Osteocyte (in vitro differentiated cells): ENCODE data around the gene TMEM204. TPM values are rescaled to one million over a fixed set of nuclear protein-coding genes. Genes with fewer than 3 reads are reported as not detected.

Experiments
- DNase-seq: peaks from one replicate; pipeline ENCODE4 v3.0.0; 2021; ENCODE audit warnings: mixed read lengths; ENCODE audit not compliant: unreplicated experiment; ENCODE audit errors: extremely low spot score
- H3K27ac Mint-ChIP-seq: one replicate; pipeline ENCODE4 v1.8.0; 2021; ENCODE audit warnings: mild to moderate bottlenecking, mixed read lengths; ENCODE audit not compliant: unreplicated experiment
- H3K27me3 Mint-ChIP-seq: one replicate; pipeline ENCODE4 v1.8.0; 2021; ENCODE audit warnings: mixed read lengths; ENCODE audit not compliant: unreplicated experiment
- H3K36me3 Mint-ChIP-seq: one replicate; pipeline ENCODE4 v1.8.0; 2021; ENCODE audit warnings: mixed read lengths; ENCODE audit not compliant: unreplicated experiment
- H3K4me1 Mint-ChIP-seq: one replicate; pipeline ENCODE4 v1.8.0; 2021; ENCODE audit warnings: mixed read lengths; ENCODE audit not compliant: unreplicated experiment
- H3K4me3 Mint-ChIP-seq: one replicate; pipeline ENCODE4 v1.8.0; 2021; ENCODE audit warnings: mild to moderate bottlenecking, moderate library complexity, mixed read lengths; ENCODE audit not compliant: unreplicated experiment
- H3K9me3 Mint-ChIP-seq: one replicate; pipeline ENCODE4 v1.8.0; 2021; ENCODE audit warnings: mixed read lengths; ENCODE audit not compliant: unreplicated experiment
- total RNA-seq: library from RNA; stranded (reverse); gene quantifications from 2 replicates; pipeline ENCODE4 v1.2.1, GENCODE V29; 2021
- TF ChIP-seq, protein P1 (sequence below): fragments of 200-600 bp; sonication (generic); IDR thresholded peaks from 2 replicates; pipeline ENCODE4 v1.5.0; 2021; ENCODE audit warnings: antibody characterized with exemption, mild to moderate bottlenecking, moderate library complexity

The TMEM204 gene
- total RNA-seq, 1 donor from 2014 or later = 14.5 TPM

- H3K9me3 Mint-ChIP-seq = no peaks in the 10 kb centered on the region
- no peak overlapping the region for H3K27ac Mint-ChIP-seq
- no peaks in the 10 kb centered on the region for H3K36me3 Mint-ChIP-seq
- peaks cover 7% of the 10 kb centered on the region for H3K4me1 Mint-ChIP-seq
- TF ChIP-seq, protein P1, sequence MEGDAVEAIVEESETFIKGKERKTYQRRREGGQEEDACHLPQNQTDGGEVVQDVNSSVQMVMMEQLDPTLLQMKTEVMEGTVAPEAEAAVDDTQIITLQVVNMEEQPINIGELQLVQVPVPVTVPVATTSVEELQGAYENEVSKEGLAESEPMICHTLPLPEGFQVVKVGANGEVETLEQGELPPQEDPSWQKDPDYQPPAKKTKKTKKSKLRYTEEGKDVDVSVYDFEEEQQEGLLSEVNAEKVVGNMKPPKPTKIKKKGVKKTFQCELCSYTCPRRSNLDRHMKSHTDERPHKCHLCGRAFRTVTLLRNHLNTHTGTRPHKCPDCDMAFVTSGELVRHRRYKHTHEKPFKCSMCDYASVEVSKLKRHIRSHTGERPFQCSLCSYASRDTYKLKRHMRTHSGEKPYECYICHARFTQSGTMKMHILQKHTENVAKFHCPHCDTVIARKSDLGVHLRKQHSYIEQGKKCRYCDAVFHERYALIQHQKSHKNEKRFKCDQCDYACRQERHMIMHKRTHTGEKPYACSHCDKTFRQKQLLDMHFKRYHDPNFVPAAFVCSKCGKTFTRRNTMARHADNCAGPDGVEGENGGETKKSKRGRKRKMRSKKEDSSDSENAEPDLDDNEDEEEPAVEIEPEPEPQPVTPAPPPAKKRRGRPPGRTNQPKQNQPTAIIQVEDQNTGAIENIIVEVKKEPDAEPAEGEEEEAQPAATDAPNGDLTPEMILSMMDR = no peak
- no peak overlapping the region for H3K4me3 Mint-ChIP-seq
- H3K27me3 Mint-ChIP-seq = peaks cover 8% of the 10 kb centered on the region
- no peak for DNase-seq
Measured at GRCh38 chr16:1488054-1488601, 45.3 kb upstream of the TMEM204 start.

DNA sequence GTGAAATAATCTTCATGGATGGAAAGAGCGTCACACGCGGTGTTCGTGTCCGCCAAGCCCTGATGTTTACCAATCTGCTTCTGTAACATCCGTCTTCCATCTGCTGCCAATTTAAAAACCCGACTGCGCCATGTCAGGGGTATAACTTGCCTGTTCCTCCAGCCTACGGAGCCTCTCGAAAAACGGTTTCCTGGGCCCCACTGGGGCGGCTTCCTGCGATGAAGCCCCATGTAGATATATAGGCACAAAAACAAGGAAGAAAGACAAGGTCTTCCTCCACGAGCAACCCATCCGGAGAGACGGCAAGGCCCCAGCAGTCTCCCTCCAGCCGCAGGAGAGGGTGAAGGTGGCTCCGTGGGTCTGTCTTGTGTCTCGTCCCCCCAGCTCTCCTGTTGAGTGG lies 44.8 kb upstream of the TMEM204 start, which contains the start of gene PTX4:
PTX4 (minus strand) TSS at position 326 of the 400 bp plus-strand sequence; CDS start at position 291, 35 bp downstream.
- TF ChIP-seq, protein P1 = no peak
- no peak within 1 kb of the TSS for H3K4me3 Mint-ChIP-seq
- H3K4me1 Mint-ChIP-seq = peaks cover 7% of the 10 kb centered on the region
- no peak within 1 kb of the TSS for H3K27ac Mint-ChIP-seq
- peaks cover 7% of the 10 kb centered on the region for H3K27me3 Mint-ChIP-seq
- peak; percentile 70 for DNase-seq
- no peaks in the 10 kb centered on the region for H3K36me3 Mint-ChIP-seq
- no peaks in the 10 kb centered on the region for H3K9me3 Mint-ChIP-seq

DNA sequence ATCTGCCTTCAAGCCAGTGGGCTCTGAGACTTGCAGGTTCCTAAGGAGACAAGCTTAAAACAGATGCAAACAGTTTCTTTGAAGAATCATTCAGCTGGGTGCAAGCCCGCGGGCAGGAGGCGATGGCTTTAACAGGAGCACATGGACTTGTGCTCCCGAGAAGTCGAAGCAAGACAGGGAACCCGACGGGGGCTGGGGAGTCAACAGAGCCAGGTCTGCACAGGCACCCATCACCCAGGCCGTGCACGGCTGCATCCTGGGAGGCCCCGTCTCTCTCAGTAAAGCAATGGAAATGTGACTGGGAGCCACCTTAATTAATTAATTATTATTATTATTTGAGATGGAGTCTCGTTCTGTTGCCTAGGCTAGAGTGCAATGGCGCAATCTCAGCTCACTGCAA lies 44.4 kb upstream of the TMEM204 start:
- no peaks in the 10 kb centered on the region for H3K9me3 Mint-ChIP-seq
- DNase-seq = peak; percentile 76
- H3K4me3 Mint-ChIP-seq = no peak overlapping the region
- H3K27ac Mint-ChIP-seq = no peak overlapping the region
- TF ChIP-seq, protein P1 = no peak
- peaks cover 11% of the 10 kb centered on the region for H3K4me1 Mint-ChIP-seq
- H3K36me3 Mint-ChIP-seq = no peaks in the 10 kb centered on the region
- H3K27me3 Mint-ChIP-seq = peaks cover 2% of the 10 kb centered on the region

DNA sequence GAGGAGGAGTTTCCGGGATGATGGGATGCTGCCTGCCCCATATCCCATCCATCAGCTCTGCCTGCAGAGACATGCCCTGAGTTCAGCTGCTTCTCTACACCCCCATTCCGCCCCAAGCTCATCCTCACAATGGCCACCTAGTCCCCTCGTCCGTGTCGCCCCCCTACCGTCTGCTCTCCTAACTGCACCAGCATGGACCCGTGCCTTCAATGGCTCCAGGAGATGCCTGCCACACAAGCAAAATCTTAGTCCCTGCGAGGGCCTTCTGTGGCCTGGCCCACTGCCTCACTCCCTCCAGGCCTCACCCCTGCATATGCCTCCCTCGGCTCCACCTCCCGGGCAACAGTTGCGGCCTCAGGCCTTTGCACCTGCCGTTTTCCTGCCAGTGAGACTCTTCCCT lies 42.1 kb upstream of the TMEM204 start:
- Mint-ChIP-seq H3K4me1 (peaks cover 17% of the 10 kb centered on the region), H3K9me3 (no peaks in the 10 kb centered on the region), H3K27me3 (no peaks in the 10 kb centered on the region), H3K4me3 (no peak overlapping the region), H3K36me3 (no peaks in the 10 kb centered on the region), H3K27ac (no peak overlapping the region)
- no peak for DNase-seq
- TF ChIP-seq, protein P1 = no peak

- TF ChIP-seq, protein P1 = no peak
- DNase-seq = no peak
- peak overlapping the region; percentile 83 for H3K4me3 Mint-ChIP-seq
Measured at GRCh38 chr16:1492082-1492922, 41.2 kb upstream of the TMEM204 start.

More at GRCh38 chr16:1492082-1492922, 41.2 kb upstream of the TMEM204 start:
- peaks cover 17% of the 10 kb centered on the region for H3K4me1 Mint-ChIP-seq
- no peaks in the 10 kb centered on the region for H3K9me3 Mint-ChIP-seq
- no peaks in the 10 kb centered on the region for H3K36me3 Mint-ChIP-seq
- peak overlapping the region; percentile 88 for H3K27ac Mint-ChIP-seq
- no peaks in the 10 kb centered on the region for H3K27me3 Mint-ChIP-seq
